Stimulated activated CD4-positive, alpha-beta T cell treated with anti-CD3 and anti-CD28 coated beads, Interleukin-15, amount 100 ng/mL, for 24 hours (primary cell): Measurements from ENCODE around the gene IREB2.
A peak's percentile ranks its signal among the peaks of the same experiment; 100 is the strongest.

ENCODE experiments used
- DNase-seq: peaks from one replicate; pipeline ENCODE4 v3.0.0-alpha.2; 2020

IREB2 gene

GRCh38 chr15:78437107-78437761 lies 782 bp upstream of the IREB2 start:
- DNase-seq = no peak

GRCh38 chr15:78438619-78439285 lies 736 bp downstream of the IREB2 start:
- DNase-seq = peak; percentile 35

- DNase-seq = peak; percentile 23
Measured at GRCh38 chr15:78440375-78441373, 2.7 kb downstream of the IREB2 start.

GRCh38 chr15:78444255-78444654 lies 6.2 kb downstream of the IREB2 start:
- DNase-seq = no peak

GRCh38 chr15:78445875-78446274 lies 7.9 kb downstream of the IREB2 start:
- no peak for DNase-seq

GRCh38 chr15:78446551-78446950 lies 8.5 kb downstream of the IREB2 start:
- DNase-seq = no peak

- no peak for DNase-seq
Measured at GRCh38 chr15:78448441-78449219, 10.6 kb downstream of the IREB2 start.

- DNase-seq = no peak
Measured at GRCh38 chr15:78449220-78449999, 11.4 kb downstream of the IREB2 start.

- no peak for DNase-seq
Measured at GRCh38 chr15:78450285-78450858, 12.4 kb downstream of the IREB2 start.

- DNase-seq = no peak
Measured at GRCh38 chr15:78452485-78452884, 14.5 kb downstream of the IREB2 start.

- no peak for DNase-seq
Measured at GRCh38 chr15:78453447-78453846, 15.4 kb downstream of the IREB2 start.

- DNase-seq = no peak
Measured at GRCh38 chr15:78454992-78455391, 17.0 kb downstream of the IREB2 start.

GRCh38 chr15:78455749-78456148 lies 17.7 kb downstream of the IREB2 start:
- no peak for DNase-seq

- DNase-seq = no peak
Measured at GRCh38 chr15:78456426-78456825, 18.4 kb downstream of the IREB2 start.

- no peak for DNase-seq
Measured at GRCh38 chr15:78457101-78457500, 19.1 kb downstream of the IREB2 start.

- DNase-seq = no peak
Measured at GRCh38 chr15:78460737-78461136, 22.7 kb downstream of the IREB2 start.

GRCh38 chr15:78461171-78461888 lies 23.3 kb downstream of the IREB2 start:
- DNase-seq = no peak

- DNase-seq = no peak
Measured at GRCh38 chr15:78469031-78469430, 31.0 kb downstream of the IREB2 start.

GRCh38 chr15:78477295-78477694 lies 39.3 kb downstream of the IREB2 start:
- no peak for DNase-seq

GRCh38 chr15:78479650-78480049 lies 41.6 kb downstream of the IREB2 start:
- DNase-seq = no peak

- no peak for DNase-seq
Measured at GRCh38 chr15:78481917-78482316, 43.9 kb downstream of the IREB2 start.
